Activated naive CD8-positive, alpha-beta T cell treated with anti-CD3 and anti-CD28 coated beads, Interleukin-2, amount 10 ng/mL, durations not matched to agents 7 days and 5 days (primary cell): ENCODE measurements around the gene C1QL2. TPM values are rescaled to one million over a fixed set of nuclear protein-coding genes. Genes with fewer than 3 reads are reported as not detected.

ENCODE experiments used
- ATAC-seq: fragments of 150-1000 bp; cut with Tn5 transposase; one replicate; pipeline ENCODE4 v1.10.0; 2021; ENCODE audit warnings: low read depth, moderate library complexity
- POLR2A ChIA-PET: fragments of 350-600 bp; sonication (Branson Sonifier 250); formaldehyde crosslinking; loops from one replicate; lab custom pipeline; 2021; ENCODE audit warnings: antibody characterized with exemption; lab: Charles Lee
- DNase-seq: peaks from one replicate; pipeline ENCODE4 v3.0.0; 2021
- H3K27ac Mint-ChIP-seq: one replicate; pipeline ENCODE4 v1.8.0; 2022; ENCODE audit warnings: mild to moderate bottlenecking, mixed read lengths
- H3K27me3 Mint-ChIP-seq: one replicate; pipeline ENCODE4 v1.8.0; 2022; ENCODE audit warnings: mild to moderate bottlenecking, moderate library complexity, mixed read lengths
- H3K36me3 Mint-ChIP-seq: one replicate; pipeline ENCODE4 v1.8.0; 2021; ENCODE audit warnings: mild to moderate bottlenecking, mixed read lengths
- H3K4me1 Mint-ChIP-seq: one replicate; pipeline ENCODE4 v1.8.0; 2021; ENCODE audit warnings: mixed read lengths
- H3K4me3 Mint-ChIP-seq: one replicate; pipeline ENCODE4 v1.8.0; 2022; ENCODE audit warnings: mild to moderate bottlenecking, moderate library complexity, mixed read lengths
- H3K9me3 Mint-ChIP-seq: one replicate; pipeline ENCODE4 v1.8.0; 2021; ENCODE audit warnings: mixed read lengths
- total RNA-seq, 2 experiments: library from RNA; stranded (reverse); gene quantifications; one replicate each; pipeline ENCODE4 v1.2.3, GENCODE V29; 2021

C1QL2 gene
- total RNA-seq, 2 experiments from 2014 or later: not detected

- Mint-ChIP-seq H3K4me1 (no peaks in the 10 kb centered on the region), H3K9me3 (no peaks in the 10 kb centered on the region), H3K4me3 (no peak overlapping the region), H3K36me3 (no peaks in the 10 kb centered on the region), H3K27ac (no peak overlapping the region), H3K27me3 (peaks cover 17% of the 10 kb centered on the region)
- ATAC-seq: no peak
- DNase-seq: no peak
- POLR2A ChIA-PET: no interaction called here
Observed at GRCh38 chr2:119195001-119195400, 36.5 kb upstream of the C1QL2 start.

- H3K27me3 Mint-ChIP-seq: peaks cover 17% of the 10 kb centered on the region
- no peaks in the 10 kb centered on the region for H3K4me1 Mint-ChIP-seq
Observed at GRCh38 chr2:119192893-119193292, 34.3 kb upstream of the C1QL2 start.

GRCh38 chr2:119190321-119191111, 32.0 kb upstream of the C1QL2 start:
- DNase-seq (no peak), ATAC-seq (no peak)
- Mint-ChIP-seq H3K4me3 (no peak overlapping the region), H3K4me1 (no peaks in the 10 kb centered on the region), H3K36me3 (no peaks in the 10 kb centered on the region), H3K27me3 (peaks cover 17% of the 10 kb centered on the region), H3K9me3 (no peaks in the 10 kb centered on the region), H3K27ac (no peak overlapping the region)
- POLR2A ChIA-PET: no interaction called here

More at GRCh38 chr2:119192893-119193292, 34.3 kb upstream of the C1QL2 start:
- DNase-seq (no peak), ATAC-seq (no peak)
- H3K36me3 Mint-ChIP-seq: no peaks in the 10 kb centered on the region
- no peak overlapping the region for H3K4me3 Mint-ChIP-seq
- no peak overlapping the region for H3K27ac Mint-ChIP-seq
- H3K9me3 Mint-ChIP-seq: no peaks in the 10 kb centered on the region
- POLR2A ChIA-PET: no interaction called here

GRCh38 chr2:119184512-119184911, 26.0 kb upstream of the C1QL2 start:
- no peak for ATAC-seq
- Mint-ChIP-seq H3K4me3 (no peak overlapping the region), H3K4me1 (no peaks in the 10 kb centered on the region), H3K27me3 (peaks cover 3% of the 10 kb centered on the region), H3K27ac (no peak overlapping the region), H3K9me3 (no peaks in the 10 kb centered on the region), H3K36me3 (no peaks in the 10 kb centered on the region)
- no peak for DNase-seq
- POLR2A ChIA-PET: no interaction called here

- Mint-ChIP-seq H3K36me3 (no peaks in the 10 kb centered on the region), H3K4me1 (no peaks in the 10 kb centered on the region), H3K27me3 (no peaks in the 10 kb centered on the region), H3K9me3 (no peaks in the 10 kb centered on the region), H3K4me3 (no peak overlapping the region), H3K27ac (no peak overlapping the region)
- DNase-seq (no peak), ATAC-seq (no peak)
- POLR2A ChIA-PET: no interaction called here
Observed at GRCh38 chr2:119181791-119182445, 23.4 kb upstream of the C1QL2 start.

- no peak for ATAC-seq
- POLR2A ChIA-PET: no interaction called here
- Mint-ChIP-seq H3K27ac (no peak overlapping the region), H3K4me1 (no peaks in the 10 kb centered on the region), H3K36me3 (no peaks in the 10 kb centered on the region), H3K4me3 (no peak overlapping the region), H3K9me3 (no peaks in the 10 kb centered on the region), H3K27me3 (no peaks in the 10 kb centered on the region)
- DNase-seq: no peak
Observed at GRCh38 chr2:119181391-119181790, 22.8 kb upstream of the C1QL2 start.

- no peaks in the 10 kb centered on the region for H3K27me3 Mint-ChIP-seq
- POLR2A ChIA-PET: no interaction called here
- no peaks in the 10 kb centered on the region for H3K9me3 Mint-ChIP-seq
- H3K36me3 Mint-ChIP-seq: no peaks in the 10 kb centered on the region
- H3K27ac Mint-ChIP-seq: no peak overlapping the region
- no peaks in the 10 kb centered on the region for H3K4me1 Mint-ChIP-seq
- H3K4me3 Mint-ChIP-seq: no peak overlapping the region
- no peak for ATAC-seq
- DNase-seq: no peak
Observed at GRCh38 chr2:119180892-119181291, 22.3 kb upstream of the C1QL2 start.

- Mint-ChIP-seq H3K36me3 (no peaks in the 10 kb centered on the region), H3K4me3 (no peak overlapping the region), H3K9me3 (no peaks in the 10 kb centered on the region), H3K27ac (no peak overlapping the region), H3K4me1 (no peaks in the 10 kb centered on the region), H3K27me3 (no peaks in the 10 kb centered on the region)
- ATAC-seq: no peak
- DNase-seq: no peak
- POLR2A ChIA-PET: no interaction called here
Observed at GRCh38 chr2:119179991-119180390, 21.4 kb upstream of the C1QL2 start.

GRCh38 chr2:119179202-119179601, 20.7 kb upstream of the C1QL2 start:
- H3K27me3 Mint-ChIP-seq: no peaks in the 10 kb centered on the region
- H3K4me1 Mint-ChIP-seq: no peaks in the 10 kb centered on the region
- H3K27ac Mint-ChIP-seq: no peak overlapping the region
- DNase-seq (no peak), ATAC-seq (no peak)
- H3K9me3 Mint-ChIP-seq: no peaks in the 10 kb centered on the region
- POLR2A ChIA-PET: no interaction called here
- no peak overlapping the region for H3K4me3 Mint-ChIP-seq
- no peaks in the 10 kb centered on the region for H3K36me3 Mint-ChIP-seq

GRCh38 chr2:119178776-119179175, 20.2 kb upstream of the C1QL2 start:
- Mint-ChIP-seq H3K4me3 (no peak overlapping the region), H3K9me3 (no peaks in the 10 kb centered on the region), H3K27ac (no peak overlapping the region), H3K27me3 (no peaks in the 10 kb centered on the region), H3K4me1 (no peaks in the 10 kb centered on the region), H3K36me3 (no peaks in the 10 kb centered on the region)
- POLR2A ChIA-PET: no interaction called here
- DNase-seq (no peak), ATAC-seq (no peak)

- no peak for DNase-seq
- no peaks in the 10 kb centered on the region for H3K4me1 Mint-ChIP-seq
- POLR2A ChIA-PET: no interaction called here
Observed at GRCh38 chr2:119177838-119178190, 19.3 kb upstream of the C1QL2 start.

GRCh38 chr2:119177171-119177837, 18.8 kb upstream of the C1QL2 start:
- Mint-ChIP-seq H3K4me1 (no peaks in the 10 kb centered on the region), H3K36me3 (no peaks in the 10 kb centered on the region), H3K4me3 (no peak overlapping the region), H3K27me3 (no peaks in the 10 kb centered on the region), H3K9me3 (no peaks in the 10 kb centered on the region), H3K27ac (no peak overlapping the region)
- ATAC-seq: no peak
- POLR2A ChIA-PET: no interaction called here
- DNase-seq: no peak

More at GRCh38 chr2:119177838-119178190, 19.3 kb upstream of the C1QL2 start:
- no peaks in the 10 kb centered on the region for H3K27me3 Mint-ChIP-seq
- no peak for ATAC-seq
- no peak overlapping the region for H3K4me3 Mint-ChIP-seq
- H3K9me3 Mint-ChIP-seq: no peaks in the 10 kb centered on the region
- no peaks in the 10 kb centered on the region for H3K36me3 Mint-ChIP-seq
- H3K27ac Mint-ChIP-seq: no peak overlapping the region

- H3K4me1 Mint-ChIP-seq: no peaks in the 10 kb centered on the region
- no peak overlapping the region for H3K4me3 Mint-ChIP-seq
- DNase-seq (no peak), ATAC-seq (no peak)
- no peaks in the 10 kb centered on the region for H3K36me3 Mint-ChIP-seq
- no peaks in the 10 kb centered on the region for H3K27me3 Mint-ChIP-seq
- H3K27ac Mint-ChIP-seq: no peak overlapping the region
- H3K9me3 Mint-ChIP-seq: no peaks in the 10 kb centered on the region
- POLR2A ChIA-PET: no interaction called here
Observed at GRCh38 chr2:119175517-119175916, 17.0 kb upstream of the C1QL2 start.

GRCh38 chr2:119174993-119175347, 16.4 kb upstream of the C1QL2 start:
- POLR2A ChIA-PET: no interaction called here
- Mint-ChIP-seq H3K4me1 (no peaks in the 10 kb centered on the region), H3K4me3 (no peak overlapping the region), H3K27me3 (no peaks in the 10 kb centered on the region), H3K9me3 (no peaks in the 10 kb centered on the region), H3K27ac (no peak overlapping the region), H3K36me3 (no peaks in the 10 kb centered on the region)
- no peak for ATAC-seq
- no peak for DNase-seq
